OCI-LY1 (cell line): ENCODE results near the gene C20orf173.

Experiments used
- H2AFZ ChIP-seq: fragments of 200-600 bp; sonication (generic), shearing (Covaris generic); 2 replicates; pipeline ENCODE4 v1.6.0; 2014; ENCODE audit warnings: antibody characterized with exemption, mild to moderate bottlenecking, low read length
- H3F3A ChIP-seq: fragments of 200-600 bp; sonication (generic), shearing (Covaris generic); 2 replicates; pipeline ENCODE4 v1.6.0; 2014; ENCODE audit warnings: mild to moderate bottlenecking, antibody characterized with exemption, low read length, moderate library complexity; ENCODE audit not compliant: insufficient read depth
- H3K27ac ChIP-seq: fragments of 200-600 bp; sonication (generic); 2 replicates; pipeline ENCODE4 v1.5.1; 2014; ENCODE audit warnings: low read length, mixed run types, mild to moderate bottlenecking, low read depth; ENCODE audit not compliant: poor library complexity, severe bottlenecking
- H3K27me3 ChIP-seq: fragments of 200-600 bp; sonication (generic); 2 replicates; pipeline ENCODE4 v1.6.0; 2014; ENCODE audit warnings: antibody characterized with exemption, mild to moderate bottlenecking, low read length, moderate library complexity; ENCODE audit not compliant: insufficient read depth
- H3K36me3 ChIP-seq: fragments of 200-600 bp; sonication (generic); 2 replicates; pipeline ENCODE4 v1.6.1; 2014; ENCODE audit warnings: mild to moderate bottlenecking, antibody characterized with exemption, low read length, moderate library complexity, mixed read lengths; ENCODE audit not compliant: insufficient read depth
- H3K4me1 ChIP-seq: fragments of 200-600 bp; sonication (generic); 2 replicates; pipeline ENCODE4 v1.5.1; 2014; ENCODE audit warnings: mild to moderate bottlenecking, low read length, moderate library complexity; ENCODE audit not compliant: insufficient read depth, severe bottlenecking
- H3K4me2 ChIP-seq: fragments of 200-600 bp; sonication (generic), shearing (Covaris generic); 2 replicates; pipeline ENCODE4 v1.6.1; 2014; ENCODE audit warnings: low read length
- H3K4me3 ChIP-seq: fragments of 200-600 bp; sonication (generic); 2 replicates; pipeline ENCODE4 v1.5.1; 2014; ENCODE audit warnings: low read length, low read depth, mild to moderate bottlenecking, mixed read lengths; ENCODE audit not compliant: poor library complexity, severe bottlenecking
- H3K79me2 ChIP-seq: fragments of 200-600 bp; shearing (Covaris generic); 2 replicates; pipeline ENCODE4 v1.6.1; 2016; ENCODE audit warnings: mixed run types, low read length, mixed read lengths; ENCODE audit not compliant: insufficient read depth
- H3K9ac ChIP-seq: fragments of 200-600 bp; sonication (generic), shearing (Covaris generic); 2 replicates; pipeline ENCODE4 v1.6.1; 2014; ENCODE audit warnings: mild to moderate bottlenecking, low read length, mixed read lengths
- H3K9me2 ChIP-seq: fragments of 200-600 bp; sonication (generic), shearing (Covaris generic); 2 replicates; pipeline ENCODE4 v1.6.1; 2014; ENCODE audit warnings: low read depth, mild to moderate bottlenecking, low read length, mixed read lengths
- H3K9me3 ChIP-seq: fragments of 200-600 bp; shearing (Covaris generic); 2 replicates; pipeline ENCODE4 v1.6.1; 2014; ENCODE audit warnings: low read length, mixed read lengths
- H4K20me1 ChIP-seq: fragments of 200-600 bp; sonication (generic), shearing (Covaris generic); 2 replicates; pipeline ENCODE4 v1.6.0; 2016; ENCODE audit warnings: mild to moderate bottlenecking, low read length; ENCODE audit not compliant: insufficient read depth
- EZH2 ChIP-seq: fragments of 200-600 bp; sonication (generic), shearing (Covaris generic); IDR thresholded peaks from 2 replicates; pipeline ENCODE4 v1.8.0; 2017; ENCODE audit warnings: borderline replicate concordance, mixed run types, mild to moderate bottlenecking, antibody characterized with exemption, low read length, moderate library complexity, mixed read lengths
- TF ChIP-seq, protein P1 (sequence below): fragments of 200-600 bp; sonication (generic), shearing (Covaris generic); IDR thresholded peaks from 2 replicates; pipeline ENCODE4 v1.5.1; 2017; ENCODE audit warnings: mild to moderate bottlenecking, antibody characterized with exemption, low read length, moderate library complexity, mixed read lengths

C20orf173 gene, protein sequence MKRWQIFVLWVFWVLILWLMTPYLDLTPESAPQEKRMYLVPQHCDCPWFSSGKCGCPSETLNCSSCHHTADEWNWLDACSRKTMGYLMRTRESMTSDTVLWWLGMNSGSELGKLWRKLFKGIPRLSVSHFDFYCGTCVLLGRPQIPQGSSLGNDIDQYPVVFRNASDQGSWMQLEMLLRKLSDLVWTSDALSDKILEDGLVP

DNA sequence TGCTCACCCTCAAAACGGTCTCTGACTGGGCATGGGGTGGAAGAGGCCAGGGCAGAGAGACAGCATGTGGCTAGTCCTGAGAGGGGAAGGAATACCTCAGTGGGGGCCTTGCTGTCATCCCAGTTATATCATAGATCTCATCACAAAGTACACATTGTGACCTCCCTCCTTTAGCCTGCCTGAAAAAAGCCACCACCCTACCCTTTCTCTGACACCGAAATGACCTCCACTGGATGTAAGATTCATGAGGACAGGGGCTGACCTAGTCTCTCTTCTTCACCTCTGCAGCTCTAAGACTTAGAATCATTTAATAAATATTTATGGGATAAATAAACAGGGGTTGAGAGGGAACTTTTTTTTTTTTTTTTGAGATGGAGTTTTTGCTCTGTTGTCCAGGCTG lies at the start of gene C20orf173:
TSS of gene C20orf173 (minus strand) at position 101 of the 400 bp plus-strand sequence. CDS start 279 bp downstream, outside the sequence.
- no peaks in the 10 kb centered on the region for H3K36me3 ChIP-seq
- H3K9me2 ChIP-seq: no peaks in the 10 kb centered on the region
- H3K27me3 ChIP-seq: no peaks in the 10 kb centered on the region
- no peaks in the 10 kb centered on the region for H3F3A ChIP-seq
- H3K4me3 ChIP-seq: no peak within 1 kb of the TSS
- H3K4me2 ChIP-seq: no peak within 1 kb of the TSS
- TF ChIP-seq, protein P1, sequence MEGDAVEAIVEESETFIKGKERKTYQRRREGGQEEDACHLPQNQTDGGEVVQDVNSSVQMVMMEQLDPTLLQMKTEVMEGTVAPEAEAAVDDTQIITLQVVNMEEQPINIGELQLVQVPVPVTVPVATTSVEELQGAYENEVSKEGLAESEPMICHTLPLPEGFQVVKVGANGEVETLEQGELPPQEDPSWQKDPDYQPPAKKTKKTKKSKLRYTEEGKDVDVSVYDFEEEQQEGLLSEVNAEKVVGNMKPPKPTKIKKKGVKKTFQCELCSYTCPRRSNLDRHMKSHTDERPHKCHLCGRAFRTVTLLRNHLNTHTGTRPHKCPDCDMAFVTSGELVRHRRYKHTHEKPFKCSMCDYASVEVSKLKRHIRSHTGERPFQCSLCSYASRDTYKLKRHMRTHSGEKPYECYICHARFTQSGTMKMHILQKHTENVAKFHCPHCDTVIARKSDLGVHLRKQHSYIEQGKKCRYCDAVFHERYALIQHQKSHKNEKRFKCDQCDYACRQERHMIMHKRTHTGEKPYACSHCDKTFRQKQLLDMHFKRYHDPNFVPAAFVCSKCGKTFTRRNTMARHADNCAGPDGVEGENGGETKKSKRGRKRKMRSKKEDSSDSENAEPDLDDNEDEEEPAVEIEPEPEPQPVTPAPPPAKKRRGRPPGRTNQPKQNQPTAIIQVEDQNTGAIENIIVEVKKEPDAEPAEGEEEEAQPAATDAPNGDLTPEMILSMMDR: no peak
- no peak for TF ChIP-seq EZH2
- H3K79me2 ChIP-seq: no peaks in the 10 kb centered on the region
- H2AFZ ChIP-seq: no peak within 1 kb of the TSS
- H3K27ac ChIP-seq: no peak within 1 kb of the TSS
- no peaks in the 10 kb centered on the region for H3K4me1 ChIP-seq
- no peaks in the 10 kb centered on the region for H4K20me1 ChIP-seq
- H3K9me3 ChIP-seq: no peaks in the 10 kb centered on the region; the same call in 1 of the 2 replicates
- H3K9ac ChIP-seq: no peak within 1 kb of the TSS

DNA sequence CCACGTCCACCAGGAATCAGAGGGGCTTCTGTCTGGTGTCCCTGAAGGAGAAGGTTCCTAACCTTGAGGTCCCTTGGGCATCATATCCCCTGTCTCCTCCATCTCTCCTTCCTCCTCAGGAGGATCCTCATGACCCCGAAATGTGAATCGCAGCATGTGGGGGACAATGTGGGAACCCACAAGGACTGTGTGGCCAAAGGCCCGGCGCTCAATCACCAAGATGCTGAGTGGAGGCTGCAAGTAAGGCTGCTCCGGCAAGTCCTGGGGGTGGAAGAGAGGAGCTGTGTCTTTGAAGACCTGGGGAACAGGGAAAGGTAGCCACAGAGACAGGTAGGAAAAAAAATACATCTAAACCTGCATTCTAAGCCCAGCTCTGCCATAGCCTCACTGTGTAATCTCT lies 49.7 kb upstream of the C20orf173 start:
- Histone ChIP-seq H2AFZ (no peak overlapping the region), H3K4me3 (no peak overlapping the region), H3F3A (no peaks in the 10 kb centered on the region), H4K20me1 (no peaks in the 10 kb centered on the region), H3K27me3 (no peaks in the 10 kb centered on the region), H3K4me2 (no peak overlapping the region), H3K4me1 (no peaks in the 10 kb centered on the region), H3K9ac (no peak overlapping the region), H3K36me3 (no peaks in the 10 kb centered on the region), H3K9me2 (no peaks in the 10 kb centered on the region), H3K79me2 (no peaks in the 10 kb centered on the region), H3K27ac (no peak overlapping the region), H3K9me3 (no peaks in the 10 kb centered on the region)
- TF ChIP-seq, protein P1: no peak
- no peak for TF ChIP-seq EZH2

DNA sequence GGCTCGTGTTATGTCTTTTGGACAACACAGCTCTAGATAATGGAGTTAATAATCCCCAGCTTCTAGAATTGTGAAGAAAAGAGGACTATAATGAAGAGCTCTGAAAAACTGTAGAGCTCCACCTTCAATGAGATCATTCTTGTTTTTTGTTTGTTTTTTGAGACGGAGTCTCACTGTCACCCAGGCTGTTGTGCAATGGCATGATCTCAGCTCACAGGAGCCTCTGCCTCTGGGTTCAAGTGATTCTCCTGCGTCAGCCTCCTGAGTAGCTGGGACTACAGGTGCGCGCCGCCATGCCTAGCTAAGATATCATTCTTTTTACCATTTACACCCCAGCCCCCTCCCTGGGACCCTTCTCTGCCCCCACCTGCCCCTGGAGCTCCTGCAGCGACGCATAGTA lies 49.0 kb upstream of the C20orf173 start:
- Histone ChIP-seq H3K9me3 (no peaks in the 10 kb centered on the region), H3K9me2 (no peaks in the 10 kb centered on the region), H3F3A (no peaks in the 10 kb centered on the region), H3K9ac (no peak overlapping the region), H3K36me3 (no peaks in the 10 kb centered on the region; the same call in 1 of the 2 replicates), H3K4me1 (no peaks in the 10 kb centered on the region), H3K27me3 (no peaks in the 10 kb centered on the region), H3K79me2 (no peaks in the 10 kb centered on the region), H4K20me1 (no peaks in the 10 kb centered on the region), H2AFZ (no peak overlapping the region), H3K27ac (no peak overlapping the region), H3K4me2 (no peak overlapping the region), H3K4me3 (no peak overlapping the region)
- TF ChIP-seq, protein P1: no peak
- TF ChIP-seq EZH2: no peak
